Osteocyte (in vitro differentiated cells): ENCODE results near the gene WDR46. TPM values are rescaled to one million over a fixed set of nuclear protein-coding genes. Genes with fewer than 3 reads are reported as not detected.

Source experiments
- DNase-seq: peaks from one replicate; pipeline ENCODE4 v3.0.0; 2021; ENCODE audit warnings: mixed read lengths; ENCODE audit not compliant: unreplicated experiment; ENCODE audit errors: extremely low spot score
- H3K27ac Mint-ChIP-seq: one replicate; pipeline ENCODE4 v1.8.0; 2021; ENCODE audit warnings: mild to moderate bottlenecking, mixed read lengths; ENCODE audit not compliant: unreplicated experiment
- H3K27me3 Mint-ChIP-seq: one replicate; pipeline ENCODE4 v1.8.0; 2021; ENCODE audit warnings: mixed read lengths; ENCODE audit not compliant: unreplicated experiment
- H3K36me3 Mint-ChIP-seq: one replicate; pipeline ENCODE4 v1.8.0; 2021; ENCODE audit warnings: mixed read lengths; ENCODE audit not compliant: unreplicated experiment
- H3K4me1 Mint-ChIP-seq: one replicate; pipeline ENCODE4 v1.8.0; 2021; ENCODE audit warnings: mixed read lengths; ENCODE audit not compliant: unreplicated experiment
- H3K4me3 Mint-ChIP-seq: one replicate; pipeline ENCODE4 v1.8.0; 2021; ENCODE audit warnings: mild to moderate bottlenecking, moderate library complexity, mixed read lengths; ENCODE audit not compliant: unreplicated experiment
- H3K9me3 Mint-ChIP-seq: one replicate; pipeline ENCODE4 v1.8.0; 2021; ENCODE audit warnings: mixed read lengths; ENCODE audit not compliant: unreplicated experiment
- CTCF ChIP-seq: fragments of 200-600 bp; sonication (generic); IDR thresholded peaks from 2 replicates; pipeline ENCODE4 v1.5.0; 2021; ENCODE audit warnings: antibody characterized with exemption, mild to moderate bottlenecking, moderate library complexity
- total RNA-seq: library from RNA; stranded (reverse); gene quantifications from 2 replicates; pipeline ENCODE4 v1.2.1, GENCODE V29; 2021

WDR46 gene
- total RNA-seq, 1 donor from 2014 or later, result 59.1 TPM

- Mint-ChIP-seq H3K27ac (peak overlapping the region; percentile 12), H3K36me3 (peaks cover 20% of the 10 kb centered on the region)
Observed at GRCh38 chr6:33320315-33321181, 31.5 kb upstream of the WDR46 start.

GRCh38 chr6:33319939-33320314 is 30.9 kb upstream of the WDR46 start:
- no peak for TF ChIP-seq CTCF
- Mint-ChIP-seq H3K4me1 (peaks cover 61% of the 10 kb centered on the region), H3K36me3 (peaks cover 20% of the 10 kb centered on the region), H3K4me3 (no peak overlapping the region), H3K9me3 (no peaks in the 10 kb centered on the region), H3K27me3 (no peaks in the 10 kb centered on the region), H3K27ac (no peak overlapping the region)
- DNase-seq, result no peak

More at GRCh38 chr6:33320315-33321181, 31.5 kb upstream of the WDR46 start:
- Mint-ChIP-seq H3K9me3 (no peaks in the 10 kb centered on the region), H3K4me1 (peaks cover 55% of the 10 kb centered on the region), H3K27me3 (no peaks in the 10 kb centered on the region), H3K4me3 (peak overlapping the region; percentile 68)
- TF ChIP-seq CTCF, result no peak
- DNase-seq, result no peak

- TF ChIP-seq CTCF, result no peak
- peaks cover 62% of the 10 kb centered on the region for H3K4me1 Mint-ChIP-seq
- H3K27me3 Mint-ChIP-seq, result no peaks in the 10 kb centered on the region
- peak overlapping the region; percentile 95 for H3K4me3 Mint-ChIP-seq
- H3K27ac Mint-ChIP-seq, result peak overlapping the region; percentile 99
- H3K36me3 Mint-ChIP-seq, result peaks cover 20% of the 10 kb centered on the region
- DNase-seq, result no peak
- no peaks in the 10 kb centered on the region for H3K9me3 Mint-ChIP-seq
Observed at GRCh38 chr6:33318426-33319073, 29.5 kb upstream of the WDR46 start.

GRCh38 chr6:33317669-33318425 is 28.8 kb upstream of the WDR46 start, which contains the start of gene ZBTB22:
ZBTB22 (minus strand) TSS chr6:33317744; CDS start chr6:33316916, 828 bp downstream.
- H3K9me3 Mint-ChIP-seq, result no peaks in the 10 kb centered on the region
- H3K4me1 Mint-ChIP-seq, result peaks cover 63% of the 10 kb centered on the region
- H3K36me3 Mint-ChIP-seq, result peaks cover 20% of the 10 kb centered on the region
- no peak for TF ChIP-seq CTCF
- DNase-seq, result peak; percentile 98
- no peaks in the 10 kb centered on the region for H3K27me3 Mint-ChIP-seq
- peak within 1 kb of the TSS; percentile 95 for H3K4me3 Mint-ChIP-seq
- H3K27ac Mint-ChIP-seq, result peak within 1 kb of the TSS; percentile 99

GRCh38 chr6:33317419-33317668 is 28.3 kb upstream of the WDR46 start:
- peaks cover 63% of the 10 kb centered on the region for H3K4me1 Mint-ChIP-seq
- H3K9me3 Mint-ChIP-seq, result no peaks in the 10 kb centered on the region
- H3K27me3 Mint-ChIP-seq, result no peaks in the 10 kb centered on the region
- no peak for TF ChIP-seq CTCF
- H3K27ac Mint-ChIP-seq, result peak overlapping the region; percentile 70
- DNase-seq, result no peak
- H3K4me3 Mint-ChIP-seq, result peak overlapping the region; percentile 70
- H3K36me3 Mint-ChIP-seq, result peaks cover 20% of the 10 kb centered on the region
